Measurements from ENCODE around the gene MPZ. TPM values are rescaled to one million over a fixed set of nuclear protein-coding genes. Genes with fewer than 3 reads are reported as not detected.

Gene MPZ
- total RNA-seq, 1 donor from 2014 or later, result 0.69 TPM

DNA sequence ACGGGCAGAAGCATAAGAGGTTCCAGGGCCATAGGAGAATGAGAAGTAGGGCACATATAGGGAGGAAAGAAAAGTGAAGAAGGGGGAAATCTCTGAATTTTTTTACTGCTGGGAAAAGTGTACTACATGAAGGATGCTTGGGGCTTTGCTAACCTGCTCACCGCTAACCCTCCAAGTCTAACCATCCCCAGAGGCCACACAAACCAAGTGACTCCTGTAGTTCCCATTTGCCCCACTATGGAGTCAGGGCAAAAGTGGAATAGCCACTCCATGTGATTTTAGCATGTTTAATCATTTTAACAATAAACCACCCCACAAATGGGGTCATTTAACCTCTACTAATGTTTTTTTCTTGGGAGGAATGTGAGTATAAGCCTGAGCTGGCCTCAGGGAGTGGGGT is 24.7 kb downstream of the MPZ start:
- no peak overlapping the region for H3K4me3 ChIP-seq (ENCODE audit: low read depth, low read length)
- no peak for DNase-seq (ENCODE audit: low read depth)
- TF ChIP-seq, protein P1, sequence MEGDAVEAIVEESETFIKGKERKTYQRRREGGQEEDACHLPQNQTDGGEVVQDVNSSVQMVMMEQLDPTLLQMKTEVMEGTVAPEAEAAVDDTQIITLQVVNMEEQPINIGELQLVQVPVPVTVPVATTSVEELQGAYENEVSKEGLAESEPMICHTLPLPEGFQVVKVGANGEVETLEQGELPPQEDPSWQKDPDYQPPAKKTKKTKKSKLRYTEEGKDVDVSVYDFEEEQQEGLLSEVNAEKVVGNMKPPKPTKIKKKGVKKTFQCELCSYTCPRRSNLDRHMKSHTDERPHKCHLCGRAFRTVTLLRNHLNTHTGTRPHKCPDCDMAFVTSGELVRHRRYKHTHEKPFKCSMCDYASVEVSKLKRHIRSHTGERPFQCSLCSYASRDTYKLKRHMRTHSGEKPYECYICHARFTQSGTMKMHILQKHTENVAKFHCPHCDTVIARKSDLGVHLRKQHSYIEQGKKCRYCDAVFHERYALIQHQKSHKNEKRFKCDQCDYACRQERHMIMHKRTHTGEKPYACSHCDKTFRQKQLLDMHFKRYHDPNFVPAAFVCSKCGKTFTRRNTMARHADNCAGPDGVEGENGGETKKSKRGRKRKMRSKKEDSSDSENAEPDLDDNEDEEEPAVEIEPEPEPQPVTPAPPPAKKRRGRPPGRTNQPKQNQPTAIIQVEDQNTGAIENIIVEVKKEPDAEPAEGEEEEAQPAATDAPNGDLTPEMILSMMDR (conservative IDR thresholded peaks at IDR 0.05; ENCODE audit: low read depth, low read length), result no peak

DNA sequence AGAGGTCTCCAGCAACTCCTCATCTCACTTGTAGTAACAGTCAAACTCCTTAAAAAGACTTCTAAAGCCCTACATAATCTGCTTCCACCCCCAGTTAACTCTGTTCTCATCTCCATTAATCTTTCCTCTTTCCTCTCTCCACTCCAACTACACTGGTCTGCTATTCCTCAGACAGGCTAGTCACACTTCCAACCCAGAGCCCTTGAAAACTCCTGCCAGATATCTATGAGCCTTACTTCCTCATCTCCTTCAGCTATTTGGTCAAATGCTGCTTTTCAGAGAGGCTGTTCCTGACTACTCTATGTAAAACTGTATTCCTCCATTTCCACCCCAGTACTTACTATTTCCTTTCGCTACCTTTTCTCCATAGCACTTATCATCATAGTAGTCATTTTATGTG is 26.8 kb downstream of the MPZ start:
- TF ChIP-seq, protein P1 (conservative IDR thresholded peaks at IDR 0.05; ENCODE audit: low read depth, low read length), result no peak
- no peak for DNase-seq (ENCODE audit: low read depth)
- H3K4me3 ChIP-seq (ENCODE audit: low read depth, low read length), result no peak overlapping the region

DNA sequence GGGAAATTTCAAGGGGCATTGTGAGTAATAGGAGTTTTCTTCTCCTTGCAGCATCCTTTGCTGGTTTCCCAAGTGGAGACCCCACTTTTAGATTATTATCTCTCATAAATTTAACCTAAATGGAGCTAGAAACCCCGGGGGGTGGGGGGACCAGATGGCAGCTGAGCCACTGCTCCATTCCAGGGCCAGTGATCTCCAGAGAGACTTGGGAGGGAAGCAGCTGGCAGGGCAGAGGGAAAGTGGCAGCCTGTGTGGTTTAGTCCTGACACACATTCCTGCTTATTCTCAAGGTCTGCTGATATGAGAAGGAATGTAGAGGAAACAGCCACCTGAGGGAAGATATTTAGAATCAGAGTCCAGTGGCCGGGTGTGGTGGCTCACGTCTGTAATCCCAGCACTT is 34.9 kb downstream of the MPZ start:
- TF ChIP-seq, protein P1 (conservative IDR thresholded peaks at IDR 0.05; ENCODE audit: low read depth, low read length), result no peak
- H3K4me3 ChIP-seq (ENCODE audit: low read depth, low read length), result no peak overlapping the region
- DNase-seq (ENCODE audit: low read depth), result no peak

DNA sequence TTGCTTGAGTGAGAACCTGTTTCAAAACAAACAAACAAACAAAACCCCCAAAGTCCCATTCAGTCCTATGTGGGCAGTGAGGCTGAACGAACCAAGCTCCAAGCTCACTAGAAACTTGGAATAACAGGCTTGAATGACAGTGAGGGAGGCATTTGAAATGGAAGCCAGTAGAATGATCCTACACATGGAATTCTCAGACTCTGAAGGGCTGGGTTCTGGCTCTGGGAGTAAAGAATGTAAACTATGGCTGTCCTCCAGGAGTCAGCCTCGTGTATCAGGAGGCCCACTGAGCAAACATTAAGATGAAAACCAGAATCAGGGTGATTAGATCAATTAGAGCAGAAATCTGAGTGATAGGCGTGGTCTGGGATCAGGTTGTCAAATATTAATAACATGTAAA is 36.4 kb downstream of the MPZ start:
- DNase-seq (ENCODE audit: low read depth), result no peak
- TF ChIP-seq, protein P1 (conservative IDR thresholded peaks at IDR 0.05; ENCODE audit: low read depth, low read length), result no peak
- H3K4me3 ChIP-seq (ENCODE audit: low read depth, low read length), result no peak overlapping the region

DNA sequence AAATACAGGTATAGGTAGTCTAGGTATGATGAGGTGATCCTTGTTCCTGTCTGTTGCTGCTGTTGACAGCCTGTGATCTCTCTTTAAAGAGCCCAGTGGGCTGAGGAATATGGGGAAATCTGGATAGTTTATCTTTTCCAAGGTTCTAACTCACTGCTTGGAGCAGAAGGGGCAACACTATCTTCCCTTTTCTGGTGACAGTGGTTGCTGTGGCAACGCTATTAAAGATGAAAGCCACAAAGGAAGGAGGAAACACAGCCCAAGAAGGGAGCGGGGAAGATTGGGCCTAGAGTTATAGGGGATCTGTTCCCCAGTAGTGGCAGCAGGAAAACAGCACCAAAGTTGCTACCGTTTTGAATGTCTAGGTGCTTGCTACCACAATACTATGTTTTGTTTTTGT is 42.4 kb downstream of the MPZ start:
- no peak overlapping the region for H3K4me3 ChIP-seq (ENCODE audit: low read depth, low read length)

DNA sequence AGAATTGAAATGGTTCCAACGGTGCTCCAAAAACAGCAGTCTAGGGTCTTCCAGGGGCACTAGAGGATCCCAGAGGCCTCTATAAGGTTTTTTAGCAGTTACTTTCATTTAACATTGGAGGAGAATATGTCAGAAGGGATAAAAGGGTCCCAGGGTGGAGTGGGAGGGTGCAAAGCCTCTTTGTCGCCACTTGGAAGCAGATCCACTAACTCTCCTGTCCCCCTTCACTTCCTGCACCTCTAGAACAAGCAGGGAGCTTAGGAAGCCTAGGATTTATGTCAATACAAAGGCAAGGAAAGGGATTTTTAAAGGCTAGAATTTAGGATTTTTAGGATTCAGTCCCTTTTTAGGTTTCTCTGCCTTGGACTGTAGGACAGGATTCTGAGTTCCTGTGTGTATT is 42.9 kb downstream of the MPZ start:
- DNase-seq (ENCODE audit: low read depth), result no peak
- H3K4me3 ChIP-seq (ENCODE audit: low read depth, low read length), result no peak overlapping the region
- TF ChIP-seq, protein P1 (conservative IDR thresholded peaks at IDR 0.05; ENCODE audit: low read depth, low read length), result no peak

More for the DNA sequence above, 42.4 kb downstream of the MPZ start:
- DNase-seq (ENCODE audit: low read depth), result no peak
- TF ChIP-seq, protein P1 (conservative IDR thresholded peaks at IDR 0.05; ENCODE audit: low read depth, low read length), result no peak

DNA sequence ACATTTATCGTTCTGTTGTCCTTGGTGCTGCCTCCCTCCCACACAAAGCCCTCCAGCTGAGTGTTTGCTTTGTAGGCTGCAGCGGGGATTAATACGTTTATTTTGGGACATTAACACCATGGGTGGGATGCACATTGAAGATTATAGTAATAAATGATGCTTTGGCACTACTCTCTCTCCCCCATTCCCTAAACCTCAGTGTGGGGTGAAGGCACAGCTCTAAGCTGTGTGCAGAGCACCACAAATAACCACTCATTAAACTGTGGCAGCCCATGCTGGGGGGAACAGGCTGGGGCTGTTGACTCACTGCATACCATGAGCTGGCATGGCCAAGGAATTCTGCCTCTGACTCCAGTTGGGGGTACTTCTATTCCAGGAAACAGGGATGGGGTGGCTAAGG is 43.6 kb downstream of the MPZ start:
- no peak for DNase-seq (ENCODE audit: low read depth)
- TF ChIP-seq, protein P1 (conservative IDR thresholded peaks at IDR 0.05; ENCODE audit: low read depth, low read length), result no peak
- H3K4me3 ChIP-seq (ENCODE audit: low read depth, low read length), result no peak overlapping the region

All from epithelial cell of proximal tubule (primary cell).